Activated naive CD8-positive, alpha-beta T cell treated with anti-CD3 and anti-CD28 coated beads for 36 hours (primary cell): ENCODE data around the gene ZNF142. TPM values are rescaled to one million over a fixed set of nuclear protein-coding genes. Genes with fewer than 3 reads are reported as not detected.
A peak's percentile ranks its signal among the peaks of the same experiment; 100 is the strongest.

ENCODE experiments used
- DNase-seq: peaks from one replicate; pipeline ENCODE4 v3.0.0; 2021
- H3K27ac Mint-ChIP-seq: one replicate; pipeline ENCODE4 v1.8.0; 2022; ENCODE audit warnings: mild to moderate bottlenecking, moderate library complexity, mixed read lengths
- H3K27me3 Mint-ChIP-seq: one replicate; pipeline ENCODE4 v1.8.0; 2022; ENCODE audit warnings: mild to moderate bottlenecking, mixed read lengths
- H3K36me3 Mint-ChIP-seq: one replicate; pipeline ENCODE4 v1.8.0; 2021; ENCODE audit warnings: mild to moderate bottlenecking, mixed read lengths
- H3K4me1 Mint-ChIP-seq: one replicate; pipeline ENCODE4 v1.8.0; 2021; ENCODE audit warnings: mixed read lengths
- H3K4me3 Mint-ChIP-seq: one replicate; pipeline ENCODE4 v1.8.0; 2022; ENCODE audit warnings: mild to moderate bottlenecking, moderate library complexity, mixed read lengths
- H3K9me3 Mint-ChIP-seq: one replicate; pipeline ENCODE4 v1.8.0; 2022; ENCODE audit warnings: mixed read lengths
- total RNA-seq, 2 experiments: library from RNA; stranded (reverse); gene quantifications; one replicate each; pipeline ENCODE4 v1.2.3, GENCODE V29; 2021

ZNF142 gene
- total RNA-seq, 2 experiments from 2014 or later = 55.2 to 55.4 TPM

DNA sequence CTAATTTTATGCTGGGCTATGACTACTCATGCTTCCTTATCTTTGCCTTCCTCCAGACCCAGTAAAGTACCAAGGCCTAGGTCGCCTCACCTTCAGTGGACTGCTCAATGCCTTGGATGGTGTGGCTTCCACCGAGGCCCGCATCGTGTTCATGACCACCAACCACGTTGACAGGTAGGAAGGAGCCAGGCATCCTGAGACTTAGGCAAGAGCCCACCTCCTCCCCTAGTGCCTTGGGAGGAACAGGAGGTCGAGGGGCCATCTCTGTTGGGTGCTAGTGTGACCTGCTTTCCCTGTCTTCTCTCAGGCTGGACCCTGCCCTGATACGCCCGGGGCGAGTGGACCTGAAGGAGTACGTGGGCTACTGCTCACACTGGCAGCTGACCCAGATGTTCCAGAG is 3.4 kb upstream of the ZNF142 start:
- Mint-ChIP-seq H3K27ac (peak overlapping the region; percentile 40), H3K36me3 (peaks cover 18% of the 10 kb centered on the region), H3K4me3 (no peak overlapping the region), H3K4me1 (peaks cover 18% of the 10 kb centered on the region), H3K9me3 (no peaks in the 10 kb centered on the region), H3K27me3 (no peaks in the 10 kb centered on the region)
- DNase-seq = no peak

GRCh38 chr2:218662377-218662776 is 3.0 kb upstream of the ZNF142 start:
- H3K27ac Mint-ChIP-seq = peak overlapping the region; percentile 40
- no peaks in the 10 kb centered on the region for H3K9me3 Mint-ChIP-seq

GRCh38 chr2:218659988-218660358 is 550 bp upstream of the ZNF142 start:
- H3K4me1 Mint-ChIP-seq = peaks cover 27% of the 10 kb centered on the region
- peak overlapping the region; percentile 92 for H3K27ac Mint-ChIP-seq
- peaks cover 26% of the 10 kb centered on the region for H3K36me3 Mint-ChIP-seq
- peak overlapping the region; percentile 96 for H3K4me3 Mint-ChIP-seq
- H3K27me3 Mint-ChIP-seq = no peaks in the 10 kb centered on the region
- no peak for DNase-seq
- no peaks in the 10 kb centered on the region for H3K9me3 Mint-ChIP-seq

More at GRCh38 chr2:218662377-218662776, 3.0 kb upstream of the ZNF142 start:
- Mint-ChIP-seq H3K27me3 (no peaks in the 10 kb centered on the region), H3K4me1 (peaks cover 21% of the 10 kb centered on the region), H3K36me3 (peaks cover 21% of the 10 kb centered on the region), H3K4me3 (no peak overlapping the region)
- DNase-seq = no peak

- H3K4me1 Mint-ChIP-seq = peaks cover 27% of the 10 kb centered on the region
- no peaks in the 10 kb centered on the region for H3K9me3 Mint-ChIP-seq
- H3K27me3 Mint-ChIP-seq = no peaks in the 10 kb centered on the region
- peak; percentile 52 for DNase-seq
- peak overlapping the region; percentile 92 for H3K27ac Mint-ChIP-seq
- H3K36me3 Mint-ChIP-seq = peaks cover 24% of the 10 kb centered on the region
- H3K4me3 Mint-ChIP-seq = peak overlapping the region; percentile 96
Observed at GRCh38 chr2:218658671-218659257, 659 bp downstream of the ZNF142 start.

- Mint-ChIP-seq H3K4me1 (peaks cover 18% of the 10 kb centered on the region), H3K4me3 (no peak overlapping the region), H3K27ac (no peak overlapping the region), H3K27me3 (no peaks in the 10 kb centered on the region), H3K36me3 (peaks cover 21% of the 10 kb centered on the region), H3K9me3 (no peaks in the 10 kb centered on the region)
- no peak for DNase-seq
Observed at GRCh38 chr2:218655751-218656150, 3.7 kb downstream of the ZNF142 start.

DNA sequence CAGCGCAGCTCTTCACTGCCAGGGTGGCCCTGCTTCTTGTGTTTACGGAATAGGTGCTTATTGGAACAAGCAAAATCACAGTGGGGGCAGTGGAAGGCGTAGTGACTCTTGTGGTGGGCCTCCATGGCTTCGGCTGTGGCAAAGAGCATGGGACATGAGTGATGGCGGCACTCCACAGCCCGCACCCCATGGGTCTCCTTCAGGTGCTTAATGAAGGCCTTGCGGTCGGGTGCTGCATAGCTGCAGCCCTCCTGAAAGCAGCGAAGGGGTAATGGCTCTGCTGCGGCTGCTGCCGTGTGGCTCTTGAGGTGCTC is 10.7 kb downstream of the ZNF142 start:
- H3K9me3 Mint-ChIP-seq = no peaks in the 10 kb centered on the region
- H3K36me3 Mint-ChIP-seq = peaks cover 27% of the 10 kb centered on the region
- H3K27ac Mint-ChIP-seq = no peak overlapping the region

GRCh38 chr2:218648088-218648786 is 11.2 kb downstream of the ZNF142 start:
- Mint-ChIP-seq H3K4me1 (peaks cover 7% of the 10 kb centered on the region), H3K27ac (no peak overlapping the region), H3K36me3 (peaks cover 27% of the 10 kb centered on the region), H3K9me3 (no peaks in the 10 kb centered on the region), H3K27me3 (no peaks in the 10 kb centered on the region), H3K4me3 (no peak overlapping the region)
- DNase-seq = peak; percentile 41

More for the DNA sequence above, 10.7 kb downstream of the ZNF142 start:
- Mint-ChIP-seq H3K27me3 (no peaks in the 10 kb centered on the region), H3K4me1 (peaks cover 7% of the 10 kb centered on the region), H3K4me3 (no peak overlapping the region)
- DNase-seq = no peak

GRCh38 chr2:218645126-218645525 is 14.3 kb downstream of the ZNF142 start:
- DNase-seq = no peak
- H3K36me3 Mint-ChIP-seq = peaks cover 23% of the 10 kb centered on the region
- no peak overlapping the region for H3K27ac Mint-ChIP-seq
- no peaks in the 10 kb centered on the region for H3K27me3 Mint-ChIP-seq
- no peaks in the 10 kb centered on the region for H3K9me3 Mint-ChIP-seq
- no peak overlapping the region for H3K4me3 Mint-ChIP-seq
- peaks cover 7% of the 10 kb centered on the region for H3K4me1 Mint-ChIP-seq

- peaks cover 21% of the 10 kb centered on the region for H3K36me3 Mint-ChIP-seq
- no peak overlapping the region for H3K4me3 Mint-ChIP-seq
- H3K4me1 Mint-ChIP-seq = peaks cover 7% of the 10 kb centered on the region
- H3K27ac Mint-ChIP-seq = no peak overlapping the region
- no peaks in the 10 kb centered on the region for H3K27me3 Mint-ChIP-seq
- H3K9me3 Mint-ChIP-seq = no peaks in the 10 kb centered on the region
- DNase-seq = no peak
Observed at GRCh38 chr2:218644721-218645120, 14.7 kb downstream of the ZNF142 start.

- Mint-ChIP-seq H3K4me3 (no peak overlapping the region), H3K9me3 (no peaks in the 10 kb centered on the region), H3K27me3 (no peaks in the 10 kb centered on the region), H3K4me1 (peaks cover 7% of the 10 kb centered on the region), H3K27ac (no peak overlapping the region), H3K36me3 (peaks cover 21% of the 10 kb centered on the region)
- DNase-seq = no peak
Observed at GRCh38 chr2:218643751-218644310, 15.6 kb downstream of the ZNF142 start.

- H3K27ac Mint-ChIP-seq = no peak overlapping the region
- H3K27me3 Mint-ChIP-seq = no peaks in the 10 kb centered on the region
- H3K9me3 Mint-ChIP-seq = no peaks in the 10 kb centered on the region
- no peak for DNase-seq
- no peak overlapping the region for H3K4me3 Mint-ChIP-seq
- peaks cover 15% of the 10 kb centered on the region for H3K36me3 Mint-ChIP-seq
- peaks cover 3% of the 10 kb centered on the region for H3K4me1 Mint-ChIP-seq
Observed at GRCh38 chr2:218642786-218643185, 16.6 kb downstream of the ZNF142 start.

DNA sequence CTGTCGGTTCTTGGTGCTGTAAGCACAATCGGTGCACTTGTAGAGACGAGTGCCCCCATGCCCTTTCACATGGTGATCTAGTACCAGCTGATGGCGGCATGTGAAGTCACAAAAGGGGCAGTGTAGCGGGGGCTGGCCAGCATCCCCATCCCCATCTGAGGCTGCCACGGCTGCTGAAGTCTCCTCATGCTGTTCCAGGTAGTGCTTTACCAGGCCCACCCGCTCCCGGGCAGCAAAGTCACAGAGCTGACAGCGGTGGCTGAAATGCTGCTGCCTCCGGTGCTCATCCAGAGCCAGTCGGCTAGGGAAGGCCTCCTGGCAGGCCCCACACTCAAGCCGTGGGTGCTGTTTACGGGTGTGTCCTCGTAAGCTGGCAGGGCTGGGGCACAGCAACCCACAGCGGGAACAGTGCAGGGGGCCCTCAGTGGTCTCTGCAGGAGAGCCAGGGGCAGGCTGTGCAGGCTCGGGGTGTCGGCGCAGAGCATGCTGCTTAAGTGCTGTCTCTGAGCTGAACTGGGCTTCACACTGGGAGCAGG is 17.2 kb downstream of the ZNF142 start:
- peaks cover 10% of the 10 kb centered on the region for H3K36me3 Mint-ChIP-seq
- H3K4me1 Mint-ChIP-seq = peaks cover 3% of the 10 kb centered on the region
- no peak overlapping the region for H3K27ac Mint-ChIP-seq
- H3K9me3 Mint-ChIP-seq = no peaks in the 10 kb centered on the region
- no peak overlapping the region for H3K4me3 Mint-ChIP-seq
- no peaks in the 10 kb centered on the region for H3K27me3 Mint-ChIP-seq
- DNase-seq = no peak

DNA sequence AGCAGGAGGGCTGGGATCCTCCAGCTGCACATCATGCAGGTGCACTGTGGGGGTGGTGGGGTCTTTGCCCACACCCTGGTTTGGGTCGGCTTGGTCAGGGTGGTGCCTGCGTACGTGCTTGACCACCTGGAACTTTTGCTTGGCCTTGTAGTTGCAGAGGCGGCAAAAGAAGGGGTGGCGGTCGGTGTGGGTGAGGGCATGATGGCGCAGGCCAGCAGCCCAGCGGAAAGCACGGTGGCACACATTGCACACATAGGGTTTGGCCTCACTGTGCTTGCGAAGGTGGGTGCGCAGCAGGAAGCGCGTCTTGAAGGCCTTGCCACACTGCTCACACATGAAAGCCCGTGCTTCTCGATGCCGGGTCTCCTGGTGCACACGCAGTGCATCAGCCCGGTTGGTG is 21.1 kb downstream of the ZNF142 start:
- H3K4me3 Mint-ChIP-seq = no peak overlapping the region
- no peak for DNase-seq
- H3K36me3 Mint-ChIP-seq = peaks cover 11% of the 10 kb centered on the region
- H3K27ac Mint-ChIP-seq = no peak overlapping the region
- no peaks in the 10 kb centered on the region for H3K4me1 Mint-ChIP-seq
- H3K9me3 Mint-ChIP-seq = no peaks in the 10 kb centered on the region
- H3K27me3 Mint-ChIP-seq = no peaks in the 10 kb centered on the region

- no peaks in the 10 kb centered on the region for H3K4me1 Mint-ChIP-seq
- H3K27ac Mint-ChIP-seq = no peak overlapping the region
- no peaks in the 10 kb centered on the region for H3K9me3 Mint-ChIP-seq
- no peak for DNase-seq
- no peaks in the 10 kb centered on the region for H3K27me3 Mint-ChIP-seq
- no peak overlapping the region for H3K4me3 Mint-ChIP-seq
- H3K36me3 Mint-ChIP-seq = peaks cover 13% of the 10 kb centered on the region
Observed at GRCh38 chr2:218635719-218636118, 23.7 kb downstream of the ZNF142 start.

DNA sequence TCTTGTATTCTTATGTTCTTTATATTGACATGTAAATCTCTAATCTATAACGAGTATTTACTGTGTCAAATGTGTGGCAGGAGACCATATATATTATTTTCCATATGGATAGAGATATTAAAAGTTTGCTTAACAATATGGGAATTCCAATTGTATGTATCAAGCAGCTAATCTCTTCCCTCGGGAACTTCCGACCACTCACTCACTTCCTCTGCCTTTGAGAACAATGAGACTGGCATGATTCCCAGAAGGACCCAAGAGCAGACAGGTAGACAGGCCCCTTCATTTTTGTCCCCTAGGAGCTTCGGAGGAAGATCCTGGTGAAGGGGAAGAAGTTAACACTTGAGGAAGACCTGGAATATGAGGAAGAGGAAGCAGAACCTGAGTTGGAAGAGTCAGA is 27.6 kb downstream of the ZNF142 start:
- Mint-ChIP-seq H3K4me1 (peaks cover 3% of the 10 kb centered on the region), H3K27ac (no peak overlapping the region), H3K27me3 (no peaks in the 10 kb centered on the region), H3K9me3 (no peaks in the 10 kb centered on the region), H3K4me3 (no peak overlapping the region), H3K36me3 (peaks cover 9% of the 10 kb centered on the region)
- no peak for DNase-seq

- Mint-ChIP-seq H3K9me3 (no peaks in the 10 kb centered on the region), H3K4me3 (no peak overlapping the region), H3K27ac (no peak overlapping the region), H3K36me3 (peaks cover 2% of the 10 kb centered on the region), H3K27me3 (no peaks in the 10 kb centered on the region), H3K4me1 (peaks cover 3% of the 10 kb centered on the region)
- DNase-seq = no peak
Observed at GRCh38 chr2:218627939-218628338, 31.5 kb downstream of the ZNF142 start.
